ENCODE measurements around the gene FSD2. TPM values are rescaled to one million over a fixed set of nuclear protein-coding genes. Genes with fewer than 3 reads are reported as not detected.

Gene FSD2
- total and polyA plus RNA-seq, 2 of the 8 experiments (the other 6 are each of a cell fraction or from before 2014, with no cell fraction given), result 0.02 TPM; not detected in 1

- Histone ChIP-seq H3K18ac (ENCODE audit: extremely low read depth, low read length) (no peak overlapping the region), H3K4me2 (ENCODE audit: insufficient read depth in 1 of 2, low read depth in 2 of 2, low read length in 2 of 2) (no peak overlapping the region), H3K27ac (ENCODE audit: low read depth, low read length) (no peak overlapping the region), H3K79me2 (ENCODE audit: control insufficient read depth in 1 of 2, insufficient read depth in 2 of 2, low read length in 2 of 2) (no peaks in the 10 kb centered on the region), H2BK12ac (ENCODE audit: low read depth, low read length) (no peak overlapping the region), H4K8ac (ENCODE audit: extremely low read depth, insufficient read depth, low read length) (no peak overlapping the region), H4K91ac (replicated peaks; ENCODE audit: insufficient read length, low read length) (no peak overlapping the region), H3K27me3 (replicated peaks in 1 of 4; ENCODE audit: control insufficient read depth in 3 of 4, extremely low read depth in 1 of 4, insufficient read depth in 3 of 4, low read length in 3 of 4) (no peaks in the 10 kb centered on the region), H2BK15ac (ENCODE audit: low read length) (no peak overlapping the region), H3K23me2 (ENCODE audit: low read depth, low read length) (no peaks in the 10 kb centered on the region), H3K36me3 (ENCODE audit: control insufficient read depth in 2 of 4, insufficient read depth in 4 of 4, low read length in 3 of 4) (no peaks in the 10 kb centered on the region), H4K20me1 (replicated peaks in 1 of 2; ENCODE audit: control insufficient read depth in 1 of 2, insufficient read depth in 2 of 2, low read length in 2 of 2) (no peaks in the 10 kb centered on the region), H2BK20ac (ENCODE audit: low read length) (no peak overlapping the region), H3K79me1 (ENCODE audit: low read depth, low read length) (no peaks in the 10 kb centered on the region), H2BK120ac (replicated peaks; ENCODE audit: low read depth, low read length) (no peak overlapping the region), H3K56ac (replicated peaks; ENCODE audit: insufficient read length, low read depth, low read length) (no peak overlapping the region), H2AK5ac (ENCODE audit: low read depth, low read length) (no peak overlapping the region), H3K4me3 (ENCODE audit: extremely low read depth in 1 of 4, insufficient read depth in 2 of 4, low read depth in 3 of 4, low read length in 4 of 4) (no peak overlapping the region), H2BK5ac (ENCODE audit: low read depth, low read length) (no peak overlapping the region), H3K9ac (replicated peaks in 1 of 4; ENCODE audit: extremely low read depth in 1 of 4, low read depth in 3 of 4, low read length in 3 of 4) (no peak overlapping the region), H3K23ac (ENCODE audit: insufficient read length) (no peak overlapping the region), H2AFZ (ENCODE audit: low read length) (no peak overlapping the region), H3K14ac (ENCODE audit: insufficient read length) (no peak overlapping the region), H3K4me1 (replicated peaks in 1 of 4; ENCODE audit: control insufficient read depth in 3 of 4, insufficient read depth in 4 of 4, low read length in 3 of 4) (no peaks in the 10 kb centered on the region), H4K5ac (ENCODE audit: insufficient read length, low read depth, low read length) (no peak overlapping the region), H3K9me3 (ENCODE audit: insufficient read depth in 2 of 2, low read depth in 1 of 2, low read length in 1 of 2) (0 out of 4 replicates have a peak, but pooled peaks cover 0 to 2% of the 10 kb centered on the region in 2 experiments), H3K4ac (replicated peaks; ENCODE audit: insufficient read length, low read depth, low read length) (no peak overlapping the region)
- no peak for FAIRE-seq
- ChIA-PET CTCF (ENCODE audit: partially characterized antibody) (interaction anchor here (0.8 to 1.5 kb wide), 3 partner anchors 12 to 41 kb away, joined by 3 to 4 read pairs (median 3); partner anchors contain the start of gene AP3B2), POLR2A (ENCODE audit: partially characterized antibody) (interaction anchor here (0.6 kb wide), 1 partner anchor 16 kb away, joined by 3 read pairs; no protein-coding TSS in a partner anchor)
- DNase-seq (ENCODE audit: low read depth in 1 of 2, low spot score in 2 of 2), result no peak
- TF ChIP-seq TCF12 (IDR thresholded peaks at IDR 0.05; ENCODE audit: low read depth, low read length), result no peak
- TF ChIP-seq TBP (IDR thresholded peaks at IDR 0.05; ENCODE audit: low read depth, low read length), result no peak
- TF ChIP-seq RFX5 (IDR thresholded peaks at IDR 0.05; ENCODE audit: borderline replicate concordance, low read depth, low read length), result no peak
- WGBS, 2 experiments (ENCODE audit: extremely low coverage in 1 of 2, insufficient coverage in 1 of 2, insufficient read length in 1 of 2, insufficient replicate concordance in 2 of 2, low coverage in 1 of 2, low lambda C conversion rate in 2 of 2, missing lambda C conversion rate in 1 of 2), result 91% methylated on average over 11 of the region's 11 CpGs; no CpG with 5 or more reads in 1 of the 2 experiments
Measured at GRCh38 chr15:82730022-82730530, 75.8 kb downstream of the FSD2 start.
